ENCODE results near the gene MS4A1. TPM values are rescaled to one million over a fixed set of nuclear protein-coding genes. Genes with fewer than 3 reads are reported as not detected.

Gene MS4A1
- polyA plus RNA-seq, 3 donors: 0.88 to 8.0 (median 1.3) TPM

GRCh38 chr11:60433401-60433800 is 22.2 kb upstream of the MS4A1 start:
- Histone ChIP-seq H3K4me2 (replicated peaks; ENCODE audit: extremely low read depth, low read length, poor library complexity, severe bottlenecking) (no peak overlapping the region), H3K36me3 (replicated peaks in 1 of 2; ENCODE audit: control insufficient read depth in 1 of 2, insufficient read depth in 2 of 2, low read length in 2 of 2) (no peaks in the 10 kb centered on the region), H3K9me3 (replicated peaks in 1 of 2; ENCODE audit: control insufficient read depth in 1 of 2, insufficient read depth in 1 of 2, low read length in 2 of 2) (no peaks in the 10 kb centered on the region), H2AFZ (ENCODE audit: insufficient read depth, low read depth, low read length, poor library complexity, severe bottlenecking) (no peak overlapping the region), H3K9ac (ENCODE audit: insufficient read depth, low read length, poor library complexity, severe bottlenecking) (no peak overlapping the region), H3K4me1 (ENCODE audit: control insufficient read depth in 1 of 2, insufficient read depth in 2 of 2, low read length in 2 of 2) (no peaks in the 10 kb centered on the region), H3K79me2 (ENCODE audit: insufficient read depth, low read length) (no peaks in the 10 kb centered on the region), H3K27ac (ENCODE audit: low read depth in 1 of 2, low read length in 2 of 2) (no peak overlapping the region), H3K4me3 (replicated peaks in 1 of 3; ENCODE audit: low read depth in 2 of 3, low read length in 3 of 3) (no peak overlapping the region), H4K20me1 (ENCODE audit: insufficient read depth, low read length) (no peaks in the 10 kb centered on the region), H3K27me3 (ENCODE audit: control insufficient read depth in 2 of 2, insufficient read depth in 2 of 2, low read length in 2 of 2) (peaks cover 0 to 2% of the 10 kb centered on the region in 2 donors)
- Mint-ChIP-seq H3K36me3 (no peaks in the 10 kb centered on the region), H3K4me1 (peaks cover 13% of the 10 kb centered on the region), H3K9me3 (peaks cover 0 to 3% (median 0%) of the 10 kb centered on the region in 7 donors), H3K27me3 (ENCODE audit: low read depth in 3 of 3) (peaks cover 0 to 4% (median 0%) of the 10 kb centered on the region in 3 donors), H3K27ac (no peak overlapping the region), H3K4me3 (no peak overlapping the region)
- WGBS (ENCODE audit: insufficient coverage): no CpG with 5 or more reads among the region's 4 CpGs
- DNase-seq: no peak
- TF ChIP-seq CTCF (IDR thresholded peaks at IDR 0.05): no peak
- intact Hi-C loops (cut with micrococcal nuclease): no loop called here

GRCh38 chr11:60447070-60447469 is 8.6 kb upstream of the MS4A1 start:
- H3K27ac ChIP-seq (ENCODE audit: low read depth in 1 of 2, low read length in 2 of 2): peak overlapping the region in 1 of 2 donors; percentile 82
- peaks cover 31% of the 10 kb centered on the region for H3K4me1 Mint-ChIP-seq
- H3K4me1 ChIP-seq (ENCODE audit: control insufficient read depth in 1 of 2, insufficient read depth in 2 of 2, low read length in 2 of 2): peaks cover 14 to 28% of the 10 kb centered on the region in 2 donors
- no peak for DNase-seq
- no peak overlapping the region for H3K9ac ChIP-seq (ENCODE audit: insufficient read depth, low read length, poor library complexity, severe bottlenecking)
- H3K27me3 ChIP-seq (ENCODE audit: control insufficient read depth in 2 of 2, insufficient read depth in 2 of 2, low read length in 2 of 2): no peaks in the 10 kb centered on the region
- H3K79me2 ChIP-seq (ENCODE audit: insufficient read depth, low read length): no peaks in the 10 kb centered on the region
- peak overlapping the region in 1 of 3 experiments; percentile 77 for H3K4me3 ChIP-seq (replicated peaks in 1 of 3; ENCODE audit: low read depth in 2 of 3, low read length in 3 of 3)
- no peaks in the 10 kb centered on the region for H3K9me3 ChIP-seq (replicated peaks in 1 of 2; ENCODE audit: control insufficient read depth in 1 of 2, insufficient read depth in 1 of 2, low read length in 2 of 2)
- H4K20me1 ChIP-seq (ENCODE audit: insufficient read depth, low read length): no peaks in the 10 kb centered on the region
- no peaks in the 10 kb centered on the region for H3K36me3 ChIP-seq (replicated peaks in 1 of 2; ENCODE audit: control insufficient read depth in 1 of 2, insufficient read depth in 2 of 2, low read length in 2 of 2)
- no peak for TF ChIP-seq CTCF (IDR thresholded peaks at IDR 0.05)
- H3K36me3 Mint-ChIP-seq: no peaks in the 10 kb centered on the region
- H3K27ac Mint-ChIP-seq: peak overlapping the region in 3 of 7 donors; percentile 36 to 73 (median 42)
- H3K27me3 Mint-ChIP-seq (ENCODE audit: low read depth in 3 of 3): peaks cover 0 to 1% (median 0%) of the 10 kb centered on the region in 3 donors
- H2AFZ ChIP-seq (ENCODE audit: insufficient read depth, low read depth, low read length, poor library complexity, severe bottlenecking): no peak overlapping the region
- H3K4me3 Mint-ChIP-seq: no peak overlapping the region
- intact Hi-C loops (cut with micrococcal nuclease): no loop called here
- peaks cover 0 to 7% (median 2%) of the 10 kb centered on the region in 7 donors for H3K9me3 Mint-ChIP-seq
- H3K4me2 ChIP-seq (replicated peaks; ENCODE audit: extremely low read depth, low read length, poor library complexity, severe bottlenecking): peak overlapping the region; percentile 78

Data from CD14-positive monocyte (primary cell).